Smooth muscle cell (in vitro differentiated cells): Measurements from ENCODE around the gene TIMM9. TPM values are rescaled to one million over a fixed set of nuclear protein-coding genes. Genes with fewer than 3 reads are reported as not detected.
A peak's percentile ranks its signal among the peaks of the same experiment; 100 is the strongest.

ENCODE experiments used
- DNase-seq: peaks from one replicate; lab custom pipeline; 2025; ENCODE audit not compliant: unreplicated experiment; lab: John Stamatoyannopoulos, UW
- H2AFZ ChIP-seq: fragments of 200-600 bp; sonication (generic); 2 replicates; pipeline ENCODE4 v1.6.0; 2016; ENCODE audit warnings: antibody characterized with exemption, low read depth, mild to moderate bottlenecking
- H3F3A ChIP-seq: fragments of 200-600 bp; sonication (generic); 2 replicates; pipeline ENCODE4 v1.6.0; 2017; ENCODE audit warnings: antibody characterized with exemption, low read depth
- H3K27ac ChIP-seq: fragments of 200-600 bp; sonication (generic); 2 replicates; pipeline ENCODE4 v1.5.1; 2016; ENCODE audit warnings: low read depth, mild to moderate bottlenecking
- H3K27me3 ChIP-seq: fragments of 200-600 bp; sonication (generic); 2 replicates; pipeline ENCODE4 v1.6.1; 2016; ENCODE audit warnings: low read depth, mild to moderate bottlenecking
- H3K36me3 ChIP-seq: fragments of 200-600 bp; sonication (generic); 2 replicates; pipeline ENCODE4 v1.5.1; 2016; ENCODE audit warnings: low read depth
- H3K4me1 ChIP-seq: fragments of 200-600 bp; sonication (generic); 2 replicates; pipeline ENCODE4 v1.5.1; 2016; ENCODE audit warnings: low read depth
- H3K4me2 ChIP-seq: fragments of 200-600 bp; sonication (generic); 2 replicates; pipeline ENCODE4 v1.6.0; 2016; ENCODE audit warnings: mild to moderate bottlenecking
- H3K4me3 ChIP-seq: fragments of 200-600 bp; sonication (generic); 2 replicates; pipeline ENCODE4 v1.5.1; 2016; ENCODE audit warnings: mild to moderate bottlenecking
- H3K79me2 ChIP-seq: fragments of 200-600 bp; sonication (generic); 2 replicates; pipeline ENCODE4 v1.6.0; 2016; ENCODE audit warnings: low read depth, mild to moderate bottlenecking
- H3K9ac ChIP-seq: fragments of 200-600 bp; sonication (generic); 2 replicates; pipeline ENCODE4 v1.6.0; 2016; ENCODE audit warnings: low read depth
- H3K9me3 ChIP-seq: fragments of 200-600 bp; sonication (generic); replicated peaks from 2 replicates; pipeline ENCODE4 v1.5.1; 2016; ENCODE audit warnings: low read depth
- H4K20me1 ChIP-seq: fragments of 200-600 bp; sonication (generic); 2 replicates; pipeline ENCODE4 v1.6.0; 2016; ENCODE audit warnings: low read depth
- WGBS: methylation state at CpG from one replicate; pipeline ENCODE4 v1.1.7; 2016; ENCODE audit warnings: low lambda C conversion rate; 5-methylcytosine and 5-hydroxymethylcytosine counted together
- polyA plus RNA-seq: library from polyadenylated mRNA; unstranded; fragments of >200 nt; fragmentation: Nextera tagmentation; extraction: Ambion mirVana; gene quantifications from 2 replicates; pipeline ENCODE4 v1.2.1, GENCODE V29; 2016
- total RNA-seq: library from RNA; depleted of rRNA; stranded (reverse); fragments of >200 nt; gene quantifications from 2 replicates; pipeline ENCODE4 v1.2.3, GENCODE V29; 2014
- TF ChIP-seq, protein P1 (sequence below): fragments of 200-600 bp; sonication (generic); IDR thresholded peaks from 2 replicates; pipeline ENCODE4 v1.5.1; 2017; ENCODE audit warnings: borderline replicate concordance, mild to moderate bottlenecking, antibody characterized with exemption; ENCODE audit not compliant: insufficient read depth, poor library complexity, severe bottlenecking

Gene TIMM9
- total and polyA plus RNA-seq, 2 experiments from 2014 or later: 40.2 to 51.8 TPM

- no peaks in the 10 kb centered on the region for H4K20me1 ChIP-seq
- H3K79me2 ChIP-seq: no peaks in the 10 kb centered on the region
- H3F3A ChIP-seq: no peaks in the 10 kb centered on the region
- no peak for DNase-seq
- peaks cover 6% of the 10 kb centered on the region for H3K36me3 ChIP-seq
- H3K9me3 ChIP-seq: no peaks in the 10 kb centered on the region
- H3K27ac ChIP-seq: no peak overlapping the region
- TF ChIP-seq, protein P1, sequence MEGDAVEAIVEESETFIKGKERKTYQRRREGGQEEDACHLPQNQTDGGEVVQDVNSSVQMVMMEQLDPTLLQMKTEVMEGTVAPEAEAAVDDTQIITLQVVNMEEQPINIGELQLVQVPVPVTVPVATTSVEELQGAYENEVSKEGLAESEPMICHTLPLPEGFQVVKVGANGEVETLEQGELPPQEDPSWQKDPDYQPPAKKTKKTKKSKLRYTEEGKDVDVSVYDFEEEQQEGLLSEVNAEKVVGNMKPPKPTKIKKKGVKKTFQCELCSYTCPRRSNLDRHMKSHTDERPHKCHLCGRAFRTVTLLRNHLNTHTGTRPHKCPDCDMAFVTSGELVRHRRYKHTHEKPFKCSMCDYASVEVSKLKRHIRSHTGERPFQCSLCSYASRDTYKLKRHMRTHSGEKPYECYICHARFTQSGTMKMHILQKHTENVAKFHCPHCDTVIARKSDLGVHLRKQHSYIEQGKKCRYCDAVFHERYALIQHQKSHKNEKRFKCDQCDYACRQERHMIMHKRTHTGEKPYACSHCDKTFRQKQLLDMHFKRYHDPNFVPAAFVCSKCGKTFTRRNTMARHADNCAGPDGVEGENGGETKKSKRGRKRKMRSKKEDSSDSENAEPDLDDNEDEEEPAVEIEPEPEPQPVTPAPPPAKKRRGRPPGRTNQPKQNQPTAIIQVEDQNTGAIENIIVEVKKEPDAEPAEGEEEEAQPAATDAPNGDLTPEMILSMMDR: no peak
- H2AFZ ChIP-seq: no peak overlapping the region
- 93% methylated on average over 5 of the region's 5 CpGs for WGBS
- no peaks in the 10 kb centered on the region for H3K4me1 ChIP-seq
- no peak overlapping the region for H3K4me2 ChIP-seq
- no peak overlapping the region for H3K9ac ChIP-seq
- no peak overlapping the region for H3K4me3 ChIP-seq
- H3K27me3 ChIP-seq: no peaks in the 10 kb centered on the region
Measured at GRCh38 chr14:58444627-58445026, 17.3 kb upstream of the TIMM9 start.

DNA sequence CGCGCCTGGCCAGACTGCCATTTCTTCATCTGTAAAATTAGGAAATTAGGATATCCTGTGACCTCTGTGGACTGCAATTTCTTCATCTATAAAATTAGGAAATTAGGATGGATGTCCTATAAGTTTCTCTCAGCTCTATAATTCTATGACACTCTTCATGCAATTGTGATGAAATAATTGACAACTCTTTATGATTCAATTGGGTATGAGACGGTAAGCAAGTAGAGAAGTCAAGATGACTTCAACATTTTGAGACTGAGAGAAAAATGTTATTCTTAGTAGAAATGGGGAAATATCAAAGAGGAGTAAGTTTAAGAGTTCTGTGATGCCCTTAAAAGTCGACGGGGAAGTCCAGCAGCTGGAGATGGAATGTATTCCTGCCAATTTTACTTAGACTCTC is 12.1 kb upstream of the TIMM9 start:
- no peaks in the 10 kb centered on the region for H3K4me1 ChIP-seq
- H4K20me1 ChIP-seq: no peaks in the 10 kb centered on the region
- WGBS: 90% methylated on average over 5 of the region's 5 CpGs

DNA sequence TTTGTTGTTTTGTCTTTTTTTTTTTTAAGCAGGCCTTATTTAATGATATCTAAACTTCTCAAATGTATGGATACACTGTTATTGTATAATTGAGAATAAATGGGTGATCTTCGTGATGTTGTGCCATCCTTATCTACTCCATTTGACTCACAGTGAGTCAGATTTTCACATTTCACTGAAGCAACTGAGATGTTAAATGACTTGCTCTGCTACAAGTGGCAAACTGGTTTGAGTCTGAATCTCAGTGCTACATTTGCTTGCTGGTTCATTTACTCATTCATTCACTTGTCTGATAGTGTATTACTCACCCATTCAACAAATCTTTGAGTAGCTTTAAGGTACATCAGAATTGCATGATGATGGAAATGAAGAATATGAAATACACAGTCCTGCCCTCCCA is 2.8 kb upstream of the TIMM9 start:
- H3K9me3 ChIP-seq: no peaks in the 10 kb centered on the region
- H3K79me2 ChIP-seq: peaks cover 42% of the 10 kb centered on the region
- no peaks in the 10 kb centered on the region for H4K20me1 ChIP-seq
- no peaks in the 10 kb centered on the region for H3K27me3 ChIP-seq
- H3K4me2 ChIP-seq: peak overlapping the region; percentile 95
- peaks cover 18% of the 10 kb centered on the region for H3K4me1 ChIP-seq
- H3K9ac ChIP-seq: no peak overlapping the region
- TF ChIP-seq, protein P1: no peak
- peak overlapping the region; percentile 22 for H3K27ac ChIP-seq
- no peak overlapping the region for H3K4me3 ChIP-seq
- H3K36me3 ChIP-seq: no peaks in the 10 kb centered on the region
- H3F3A ChIP-seq: peaks cover 6% of the 10 kb centered on the region
- DNase-seq: no peak
- WGBS: 35% methylated on average over 1 of the region's 1 CpG
- H2AFZ ChIP-seq: no peak overlapping the region

More for the DNA sequence above, 12.1 kb upstream of the TIMM9 start:
- Histone ChIP-seq H3K4me3 (no peak overlapping the region), H3K9me3 (no peaks in the 10 kb centered on the region), H3K4me2 (no peak overlapping the region), H3K79me2 (no peaks in the 10 kb centered on the region), H3K36me3 (peaks cover 6% of the 10 kb centered on the region), H2AFZ (no peak overlapping the region), H3K27me3 (no peaks in the 10 kb centered on the region), H3F3A (no peaks in the 10 kb centered on the region), H3K27ac (no peak overlapping the region), H3K9ac (no peak overlapping the region)
- DNase-seq: no peak
- TF ChIP-seq, protein P1: no peak

GRCh38 chr14:58428118-58428683 is 870 bp upstream of the TIMM9 start:
- Histone ChIP-seq H3K27ac (peak overlapping the region; percentile 95), H3K36me3 (no peaks in the 10 kb centered on the region), H3K79me2 (peaks cover 45% of the 10 kb centered on the region), H3K9ac (peak overlapping the region; percentile 82), H3K4me3 (peak overlapping the region; percentile 95), H3K9me3 (no peaks in the 10 kb centered on the region), H3K4me1 (peaks cover 18% of the 10 kb centered on the region), H2AFZ (peak overlapping the region; percentile 85), H3K27me3 (no peaks in the 10 kb centered on the region), H3F3A (peaks cover 6% of the 10 kb centered on the region), H3K4me2 (peak overlapping the region; percentile 95), H4K20me1 (no peaks in the 10 kb centered on the region)
- DNase-seq: no peak
- TF ChIP-seq, protein P1: no peak
- 1% methylated on average over 10 of the region's 10 CpGs for WGBS
